ENCODE measurements around the gene TRPM7. TPM values are rescaled to one million over a fixed set of nuclear protein-coding genes. Genes with fewer than 3 reads are reported as not detected.

Gene TRPM7
- total and polyA plus RNA-seq, 2 of the 13 experiments (the other 11 are each of a cell fraction or from before 2014, with no cell fraction given) = 11.0 to 36.0 TPM

DNA sequence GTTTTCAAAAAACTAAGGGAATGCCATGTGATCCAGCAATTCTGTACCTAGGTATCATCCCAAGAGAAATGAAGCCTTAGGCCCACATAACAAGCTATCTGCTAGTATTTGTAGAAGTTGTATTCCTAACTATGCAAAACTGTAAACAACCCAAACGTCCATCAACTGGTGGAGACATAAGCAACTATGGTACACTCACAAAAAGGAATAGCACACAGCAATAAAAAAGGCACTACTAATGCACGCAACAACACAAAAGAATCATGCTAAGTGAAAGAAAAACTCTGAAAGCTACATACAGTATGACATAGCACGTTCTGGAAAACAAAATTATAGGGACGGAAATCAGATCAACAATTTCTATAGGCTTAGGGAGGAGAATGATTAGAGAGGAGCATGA is 155.4 kb downstream of the TRPM7 start:
- Histone ChIP-seq H3K79me2 (ENCODE audit: insufficient read depth, low read length) (no peaks in the 10 kb centered on the region), H3K9me3 (ENCODE audit: low read length) (no peaks in the 10 kb centered on the region), H3K27me3 (ENCODE audit: control insufficient read depth in 1 of 2, insufficient read depth in 2 of 2, low read length in 2 of 2) (no peaks in the 10 kb centered on the region), H3K36me3 (replicated peaks in 1 of 2; ENCODE audit: control insufficient read depth in 1 of 2, insufficient read depth in 2 of 2, low read length in 2 of 2) (no peaks in the 10 kb centered on the region), H3K4me1 (ENCODE audit: insufficient read depth, low read length) (peaks cover 11% of the 10 kb centered on the region), H3K9ac (ENCODE audit: insufficient read depth, low read depth, low read length) (no peak overlapping the region), H2AFZ (ENCODE audit: low read length) (no peak overlapping the region), H3K27ac (ENCODE audit: extremely low read length, insufficient read depth, low read length) (no peak overlapping the region), H4K20me1 (ENCODE audit: insufficient read depth, low read length) (no peaks in the 10 kb centered on the region), H3K4me3 (replicated peaks in 1 of 3; ENCODE audit: insufficient read depth in 1 of 3, low read depth in 2 of 3, low read length in 3 of 3) (no peak overlapping the region), H3K4me2 (ENCODE audit: low read depth, low read length) (no peak overlapping the region)
- CTCF ChIA-PET (ENCODE audit: low intra/inter-chr PET ratio, low total read pairs) = no interaction called here
- intact Hi-C loops (cut with micrococcal nuclease; ENCODE audit: unreplicated experiment) = no loop called here
- no peak for FAIRE-seq
- ATAC-seq = no peak
- in situ Hi-C loops (cut with HindIII; ENCODE audit: extremely low pct_ligation_motif_present, low pct_unique_long_range_greater_than_20kb) = no loop called here
- POLR2A ChIA-PET = no interaction called here
- WGBS (ENCODE audit: low lambda C conversion rate) = 89% methylated on average over 4 of the region's 4 CpGs
- DNase-seq (ENCODE audit: low spot score) = no peak
- no TSS peak for BruUV-seq (replicated peaks)
- TF ChIP-seq, protein P1, sequence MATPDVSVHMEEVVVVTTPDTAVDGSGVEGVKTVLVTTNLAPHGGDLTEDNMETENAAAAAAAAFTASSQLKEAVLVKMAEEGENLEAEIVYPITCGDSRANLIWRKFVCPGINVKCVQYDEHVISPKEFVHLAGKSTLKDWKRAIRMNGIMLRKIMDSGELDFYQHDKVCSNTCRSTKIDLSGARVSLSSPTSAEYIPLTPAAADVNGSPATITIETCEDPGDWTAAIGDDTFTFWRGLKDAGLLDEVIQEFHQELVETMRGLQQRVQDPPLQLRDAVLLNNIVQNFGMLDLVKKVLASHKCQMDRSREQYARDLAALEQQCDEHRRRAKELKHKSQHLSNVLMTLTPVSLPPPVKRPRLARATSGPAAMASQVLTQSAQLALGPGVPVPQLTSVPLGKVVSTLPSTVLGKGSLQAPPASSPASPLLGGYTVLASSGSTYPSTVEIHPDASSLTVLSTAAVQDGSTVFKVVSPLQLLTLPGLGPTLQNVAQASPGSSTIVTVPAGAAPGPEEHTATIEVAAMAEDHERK (CRISPR knock-in tag; IDR thresholded peaks at IDR 0.05; ENCODE audit: low read depth) = no peak
- TF ChIP-seq, protein P2, sequence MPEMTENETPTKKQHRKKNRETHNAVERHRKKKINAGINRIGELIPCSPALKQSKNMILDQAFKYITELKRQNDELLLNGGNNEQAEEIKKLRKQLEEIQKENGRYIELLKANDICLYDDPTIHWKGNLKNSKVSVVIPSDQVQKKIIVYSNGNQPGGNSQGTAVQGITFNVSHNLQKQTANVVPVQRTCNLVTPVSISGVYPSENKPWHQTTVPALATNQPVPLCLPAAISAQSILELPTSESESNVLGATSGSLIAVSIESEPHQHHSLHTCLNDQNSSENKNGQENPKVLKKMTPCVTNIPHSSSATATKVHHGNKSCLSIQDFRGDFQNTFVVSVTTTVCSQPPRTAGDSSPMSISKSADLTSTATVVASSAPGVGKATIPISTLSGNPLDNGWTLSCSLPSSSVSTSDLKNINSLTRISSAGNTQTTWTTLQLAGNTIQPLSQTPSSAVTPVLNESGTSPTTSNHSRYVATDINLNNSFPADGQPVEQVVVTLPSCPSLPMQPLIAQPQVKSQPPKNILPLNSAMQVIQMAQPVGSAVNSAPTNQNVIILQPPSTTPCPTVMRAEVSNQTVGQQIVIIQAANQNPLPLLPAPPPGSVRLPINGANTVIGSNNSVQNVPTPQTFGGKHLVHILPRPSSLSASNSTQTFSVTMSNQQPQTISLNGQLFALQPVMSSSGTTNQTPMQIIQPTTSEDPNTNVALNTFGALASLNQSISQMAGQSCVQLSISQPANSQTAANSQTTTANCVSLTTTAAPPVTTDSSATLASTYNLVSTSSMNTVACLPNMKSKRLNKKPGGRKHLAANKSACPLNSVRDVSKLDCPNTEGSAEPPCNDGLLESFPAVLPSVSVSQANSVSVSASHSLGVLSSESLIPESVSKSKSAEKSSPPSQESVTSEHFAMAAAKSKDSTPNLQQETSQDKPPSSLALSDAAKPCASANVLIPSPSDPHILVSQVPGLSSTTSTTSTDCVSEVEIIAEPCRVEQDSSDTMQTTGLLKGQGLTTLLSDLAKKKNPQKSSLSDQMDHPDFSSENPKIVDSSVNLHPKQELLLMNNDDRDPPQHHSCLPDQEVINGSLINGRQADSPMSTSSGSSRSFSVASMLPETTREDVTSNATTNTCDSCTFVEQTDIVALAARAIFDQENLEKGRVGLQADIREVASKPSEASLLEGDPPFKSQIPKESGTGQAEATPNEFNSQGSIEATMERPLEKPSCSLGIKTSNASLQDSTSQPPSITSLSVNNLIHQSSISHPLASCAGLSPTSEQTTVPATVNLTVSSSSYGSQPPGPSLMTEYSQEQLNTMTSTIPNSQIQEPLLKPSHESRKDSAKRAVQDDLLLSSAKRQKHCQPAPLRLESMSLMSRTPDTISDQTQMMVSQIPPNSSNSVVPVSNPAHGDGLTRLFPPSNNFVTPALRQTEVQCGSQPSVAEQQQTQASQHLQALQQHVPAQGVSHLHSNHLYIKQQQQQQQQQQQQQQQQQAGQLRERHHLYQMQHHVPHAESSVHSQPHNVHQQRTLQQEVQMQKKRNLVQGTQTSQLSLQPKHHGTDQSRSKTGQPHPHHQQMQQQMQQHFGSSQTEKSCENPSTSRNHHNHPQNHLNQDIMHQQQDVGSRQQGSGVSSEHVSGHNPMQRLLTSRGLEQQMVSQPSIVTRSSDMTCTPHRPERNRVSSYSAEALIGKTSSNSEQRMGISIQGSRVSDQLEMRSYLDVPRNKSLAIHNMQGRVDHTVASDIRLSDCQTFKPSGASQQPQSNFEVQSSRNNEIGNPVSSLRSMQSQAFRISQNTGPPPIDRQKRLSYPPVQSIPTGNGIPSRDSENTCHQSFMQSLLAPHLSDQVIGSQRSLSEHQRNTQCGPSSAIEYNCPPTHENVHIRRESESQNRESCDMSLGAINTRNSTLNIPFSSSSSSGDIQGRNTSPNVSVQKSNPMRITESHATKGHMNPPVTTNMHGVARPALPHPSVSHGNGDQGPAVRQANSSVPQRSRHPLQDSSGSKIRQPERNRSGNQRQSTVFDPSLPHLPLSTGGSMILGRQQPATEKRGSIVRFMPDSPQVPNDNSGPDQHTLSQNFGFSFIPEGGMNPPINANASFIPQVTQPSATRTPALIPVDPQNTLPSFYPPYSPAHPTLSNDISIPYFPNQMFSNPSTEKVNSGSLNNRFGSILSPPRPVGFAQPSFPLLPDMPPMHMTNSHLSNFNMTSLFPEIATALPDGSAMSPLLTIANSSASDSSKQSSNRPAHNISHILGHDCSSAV (CRISPR knock-in tag; IDR thresholded peaks at IDR 0.05; ENCODE audit: borderline replicate concordance) = no peak
- TF ChIP-seq THRA (CRISPR knock-in tag; IDR thresholded peaks at IDR 0.05; ENCODE audit: borderline replicate concordance) (no peak), ZFP1 (CRISPR knock-in tag; IDR thresholded peaks at IDR 0.05) (no peak), MYC (CRISPR knock-in tag; IDR thresholded peaks at IDR 0.05; ENCODE audit: borderline replicate concordance) (no peak), ZNF770 (CRISPR knock-in tag; IDR thresholded peaks at IDR 0.05) (no peak), ZSCAN31 (CRISPR knock-in tag; IDR thresholded peaks at IDR 0.05; ENCODE audit: low read depth) (no peak), ZFYVE20 (CRISPR knock-in tag; IDR thresholded peaks at IDR 0.05; ENCODE audit: borderline replicate concordance, low read depth) (no peak)
- TF ChIP-seq, protein P3, sequence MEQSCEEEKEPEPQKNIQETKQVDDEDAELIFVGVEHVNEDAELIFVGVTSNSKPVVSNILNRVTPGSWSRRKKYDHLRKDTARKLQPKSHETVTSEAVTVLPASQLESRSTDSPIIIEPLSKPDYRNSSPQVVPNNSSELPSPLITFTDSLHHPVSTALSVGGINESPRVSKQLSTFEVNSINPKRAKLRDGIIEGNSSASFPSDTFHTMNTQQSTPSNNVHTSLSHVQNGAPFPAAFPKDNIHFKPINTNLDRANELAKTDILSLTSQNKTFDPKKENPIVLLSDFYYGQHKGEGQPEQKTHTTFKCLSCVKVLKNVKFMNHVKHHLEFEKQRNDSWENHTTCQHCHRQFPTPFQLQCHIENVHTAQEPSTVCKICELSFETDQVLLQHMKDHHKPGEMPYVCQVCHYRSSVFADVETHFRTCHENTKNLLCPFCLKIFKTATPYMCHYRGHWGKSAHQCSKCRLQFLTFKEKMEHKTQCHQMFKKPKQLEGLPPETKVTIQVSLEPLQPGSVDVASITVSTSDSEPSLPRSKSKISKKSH (CRISPR knock-in tag; IDR thresholded peaks at IDR 0.05; ENCODE audit: borderline replicate concordance) = no peak
